Mesenchymal stem cell (in vitro differentiated cells and primary cell): ENCODE data around the gene CAMK2G.

Experiments
- DNase-seq: peaks from one replicate; pipeline ENCODE4 v3.0.0-alpha.2; 2013
- H2AFZ ChIP-seq: one replicate; pipeline ENCODE4 v1.6.1; 2013; ENCODE audit warnings: low read depth, mild to moderate bottlenecking, control low read depth, inconsistent platforms, low read length, moderate library complexity
- H2AK5ac ChIP-seq: 2 replicates; pipeline ENCODE4 v1.6.1; 2013; ENCODE audit warnings: low read length, moderate library complexity, mild to moderate bottlenecking, inconsistent platforms; ENCODE audit not compliant: severe bottlenecking
- H2BK120ac ChIP-seq: one replicate; pipeline ENCODE4 v1.6.1; 2013; ENCODE audit warnings: low read depth, mild to moderate bottlenecking, inconsistent platforms, low read length, moderate library complexity
- H2BK12ac ChIP-seq, 2 experiments: one replicate each; pipeline ENCODE4 v1.6.1; 2013; ENCODE audit warnings: inconsistent platforms in 2 of 2, low read length in 2 of 2, mild to moderate bottlenecking in 2 of 2, moderate library complexity in 2 of 2, control low read depth in 1 of 2
- H2BK15ac ChIP-seq: one replicate; pipeline ENCODE4 v1.6.1; 2013; ENCODE audit warnings: mild to moderate bottlenecking, low read depth, inconsistent platforms; ENCODE audit not compliant: poor library complexity, severe bottlenecking
- H2BK5ac ChIP-seq: 2 replicates; pipeline ENCODE4 v1.6.1; 2013; ENCODE audit warnings: low read depth, mild to moderate bottlenecking, low read length, control low read depth, inconsistent platforms; ENCODE audit not compliant: poor library complexity, severe bottlenecking
- H3K14ac ChIP-seq, 2 experiments: one replicate each; pipeline ENCODE4 v1.6.1; 2013; ENCODE audit warnings: inconsistent platforms in 2 of 2, low read length in 2 of 2, control low read depth in 1 of 2, mild to moderate bottlenecking in 1 of 2, moderate library complexity in 1 of 2
- H3K18ac ChIP-seq, 2 experiments: one replicate each; pipeline ENCODE4 v1.6.1; 2013; ENCODE audit warnings: inconsistent platforms in 2 of 2, low read length in 2 of 2, control low read depth in 1 of 2, low read depth in 1 of 2, mild to moderate bottlenecking in 1 of 2
- H3K23ac ChIP-seq, 2 experiments: one replicate each; pipeline ENCODE4 v1.6.1; 2013; ENCODE audit warnings: inconsistent platforms in 2 of 2, low read length in 2 of 2, mild to moderate bottlenecking in 2 of 2, moderate library complexity in 2 of 2, control low read depth in 1 of 2
- H3K27ac ChIP-seq: 2 replicates; pipeline ENCODE4 v1.5.1; 2013; ENCODE audit warnings: mild to moderate bottlenecking, moderate library complexity, low read length, control low read depth, inconsistent platforms; ENCODE audit not compliant: poor library complexity, severe bottlenecking
- H3K27me3 ChIP-seq, 2 experiments: 2 replicates each; pipeline versions ENCODE4 v1.6.1 to v1.7.0; 2013; ENCODE audit warnings: low read length in 2 of 2, mild to moderate bottlenecking in 2 of 2, moderate library complexity in 2 of 2, control low read depth in 1 of 2, inconsistent platforms in 1 of 2; ENCODE audit not compliant: control insufficient read depth in 1 of 2, insufficient read depth in 1 of 2
- H3K36me3 ChIP-seq, 2 experiments: 2 replicates each; pipeline versions ENCODE4 v1.6.1 to v1.7.0; 2013; ENCODE audit warnings: low read length in 2 of 2, control low read depth in 1 of 2, inconsistent platforms in 1 of 2, low read depth in 1 of 2, mild to moderate bottlenecking in 1 of 2; ENCODE audit not compliant: insufficient read depth in 2 of 2, control insufficient read depth in 1 of 2
- H3K4ac ChIP-seq, 2 experiments: one replicate each; pipeline ENCODE4 v1.6.1; 2013; ENCODE audit warnings: inconsistent platforms in 2 of 2, low read length in 2 of 2, mild to moderate bottlenecking in 2 of 2, moderate library complexity in 2 of 2, control low read depth in 1 of 2, low read depth in 1 of 2
- H3K4me1 ChIP-seq: 2 replicates; pipeline ENCODE4 v1.6.1; 2013; ENCODE audit warnings: low read depth, low read length, control low read depth; ENCODE audit not compliant: control insufficient read depth, insufficient read depth
- H3K4me2 ChIP-seq: 2 replicates; pipeline ENCODE4 v1.6.1; 2013; ENCODE audit warnings: low read length, mild to moderate bottlenecking, inconsistent platforms; ENCODE audit not compliant: poor library complexity, severe bottlenecking
- H3K4me3 ChIP-seq, 2 experiments: 2 replicates each; pipeline versions ENCODE4 v1.5.1 to v1.7.0; 2013; ENCODE audit warnings: low read length in 2 of 2, mild to moderate bottlenecking in 2 of 2, control low read depth in 1 of 2, low read depth in 1 of 2; ENCODE audit not compliant: insufficient read depth in 1 of 2
- H3K79me1 ChIP-seq: replicated peaks from 2 replicates; pipeline ENCODE4 v1.6.1; 2013; ENCODE audit warnings: mild to moderate bottlenecking, control low read depth, low read length, inconsistent platforms; ENCODE audit not compliant: poor library complexity, severe bottlenecking
- H3K9ac ChIP-seq: 2 replicates; pipeline ENCODE4 v1.7.0; 2013; ENCODE audit warnings: mild to moderate bottlenecking, low read length, moderate library complexity
- H3K9me3 ChIP-seq: 2 replicates; pipeline ENCODE4 v1.7.0; 2013; ENCODE audit warnings: mild to moderate bottlenecking, low read length; ENCODE audit not compliant: control insufficient read depth
- H4K8ac ChIP-seq: one replicate; pipeline ENCODE4 v1.6.1; 2013; ENCODE audit warnings: inconsistent platforms, mild to moderate bottlenecking, low read length, moderate library complexity
- H4K91ac ChIP-seq: one replicate; pipeline ENCODE4 v1.6.1; 2013; ENCODE audit warnings: mild to moderate bottlenecking, low read length, inconsistent platforms
- WGBS: methylation state at CpG from one replicate; pipeline ENCODE4 v1.1.7; 2013; ENCODE audit warnings: mixed read lengths; 5-methylcytosine and 5-hydroxymethylcytosine counted together

The CAMK2G gene

DNA sequence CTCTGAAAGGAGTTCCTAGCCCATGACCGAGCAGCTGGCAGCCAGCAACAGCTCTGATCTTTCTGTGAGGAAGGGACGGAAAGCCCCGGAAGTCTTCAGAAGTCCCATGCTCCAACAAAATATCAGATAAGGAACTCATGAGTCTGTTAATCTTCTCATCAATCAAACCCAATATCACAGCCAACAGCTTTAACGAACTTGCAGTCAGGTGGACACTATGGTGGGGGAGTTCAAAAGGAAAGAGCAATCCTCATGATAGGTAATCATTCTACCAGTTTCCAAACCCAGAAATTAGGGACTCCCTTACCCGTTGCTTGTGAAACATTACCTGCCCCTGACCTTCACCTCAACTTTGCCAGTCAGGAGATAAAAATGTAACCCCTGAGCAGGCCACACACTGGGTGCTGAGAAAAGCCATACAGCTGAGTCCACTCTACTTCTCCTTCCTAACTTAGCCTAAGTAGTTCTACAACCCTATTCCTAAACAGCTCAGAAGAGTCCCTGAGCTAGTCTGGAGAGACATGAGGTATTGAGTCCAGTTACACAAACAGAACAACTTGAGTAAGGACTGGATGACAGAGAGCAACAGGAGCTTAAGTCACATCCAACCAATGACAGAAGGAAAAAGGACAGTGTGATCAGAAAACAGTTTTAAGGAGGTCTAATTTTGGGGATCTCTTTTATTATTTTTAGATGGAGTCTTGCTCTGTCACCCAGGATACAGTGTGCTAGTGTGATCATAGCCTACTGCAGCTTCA lies 65.1 kb downstream of the CAMK2G start:
- Histone ChIP-seq H2AFZ (no peak overlapping the region), H3K9me3 (no peaks in the 10 kb centered on the region), H3K4me3 (peak overlapping the region in 1 of 2 experiments; percentile 81), H2BK12ac (no peak overlapping the region), H3K9ac (peak overlapping the region; percentile 81), H4K8ac (no peak overlapping the region), H2BK5ac (no peak overlapping the region), H3K4me2 (no peak overlapping the region), H3K14ac (no peak overlapping the region), H3K79me1 (peaks cover 33% of the 10 kb centered on the region), H3K27ac (no peak overlapping the region), H3K23ac (no peak overlapping the region), H3K4me1 (peaks cover 2% of the 10 kb centered on the region), H2BK15ac (no peak overlapping the region), H3K27me3 (no peaks in the 10 kb centered on the region), H3K4ac (no peak overlapping the region), H3K18ac (no peak overlapping the region), H3K36me3 (peaks cover 53 to 73% of the 10 kb centered on the region in 2 experiments), H2AK5ac (no peak overlapping the region), H4K91ac (no peak overlapping the region), H2BK120ac (no peak overlapping the region)
- WGBS = 66% methylated on average over 3 of the region's 5 CpGs
- DNase-seq = peak; percentile 7

DNA sequence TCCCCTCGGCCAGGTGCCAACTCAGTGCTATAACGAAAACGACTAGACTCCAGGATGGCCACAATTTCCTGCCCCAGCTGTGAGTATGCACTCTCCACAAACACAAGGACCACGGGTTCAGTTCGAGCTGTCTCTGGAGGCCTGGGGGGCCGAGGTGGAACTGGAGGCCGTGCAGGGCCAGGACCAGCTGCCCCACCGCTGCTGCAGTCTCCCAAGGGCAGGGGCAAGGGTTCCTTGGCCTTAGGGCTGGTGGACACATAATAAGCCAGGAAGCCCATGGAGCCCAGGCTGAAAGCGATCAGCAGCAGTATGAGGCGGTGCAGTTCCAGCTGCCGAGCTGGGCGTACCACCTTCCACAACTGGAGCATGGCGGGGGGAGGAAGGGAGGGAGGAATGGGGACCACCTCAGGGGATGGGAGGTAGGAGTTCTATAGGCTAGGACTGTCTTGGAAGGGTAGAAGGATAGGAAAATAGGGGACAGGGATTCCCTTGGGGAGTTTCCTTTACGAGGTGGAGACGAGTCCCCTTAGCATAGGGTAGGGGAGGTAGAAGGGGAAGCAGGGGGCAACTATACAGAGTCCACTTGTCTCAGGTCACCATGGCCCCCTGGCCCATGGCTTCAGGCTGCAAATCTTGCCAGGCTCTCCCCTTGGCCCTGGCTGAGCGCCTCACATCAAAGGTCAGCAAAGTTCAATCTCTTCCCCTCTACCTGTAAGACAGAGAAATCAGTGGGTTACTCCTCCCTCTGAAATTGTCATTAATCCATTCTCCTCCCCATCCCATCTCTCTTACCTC lies 66.1 kb downstream of the CAMK2G start:
- no peak overlapping the region for H3K27ac ChIP-seq
- H2BK15ac ChIP-seq = no peak overlapping the region
- no peak overlapping the region for H2AFZ ChIP-seq
- peak overlapping the region; percentile 81 for H3K9ac ChIP-seq
- H4K8ac ChIP-seq = no peak overlapping the region
- H2AK5ac ChIP-seq = no peak overlapping the region
- no peak overlapping the region for H2BK5ac ChIP-seq
- no peak overlapping the region for H2BK120ac ChIP-seq
- H3K4me3 ChIP-seq = no peak overlapping the region
- H3K18ac ChIP-seq = no peak overlapping the region
- H3K4me2 ChIP-seq = no peak overlapping the region
- H2BK12ac ChIP-seq = no peak overlapping the region
- H3K4me1 ChIP-seq = peaks cover 4% of the 10 kb centered on the region
- no peaks in the 10 kb centered on the region for H3K9me3 ChIP-seq
- H3K36me3 ChIP-seq = peaks cover 51 to 74% of the 10 kb centered on the region in 2 experiments
- DNase-seq = no peak
- H3K27me3 ChIP-seq = no peaks in the 10 kb centered on the region
- peaks cover 33% of the 10 kb centered on the region for H3K79me1 ChIP-seq
- 98% methylated on average over 16 of the region's 16 CpGs for WGBS
- H3K4ac ChIP-seq = no peak overlapping the region
- H4K91ac ChIP-seq = no peak overlapping the region
- no peak overlapping the region for H3K23ac ChIP-seq
- H3K14ac ChIP-seq = no peak overlapping the region

- H3K27ac ChIP-seq = no peak overlapping the region
- no peak overlapping the region for H4K91ac ChIP-seq
- H2BK5ac ChIP-seq = no peak overlapping the region
- H3K23ac ChIP-seq = no peak overlapping the region
- WGBS = 98% methylated on average over 14 of the region's 14 CpGs
- H3K79me1 ChIP-seq = peaks cover 33% of the 10 kb centered on the region
- H2AK5ac ChIP-seq = no peak overlapping the region
- H3K4me1 ChIP-seq = peaks cover 4% of the 10 kb centered on the region
- H3K27me3 ChIP-seq = no peaks in the 10 kb centered on the region
- H2BK12ac ChIP-seq = no peak overlapping the region
- no peak overlapping the region for H3K9ac ChIP-seq
- H3K9me3 ChIP-seq = no peaks in the 10 kb centered on the region
- no peak overlapping the region for H2AFZ ChIP-seq
- no peak overlapping the region for H2BK15ac ChIP-seq
- DNase-seq = no peak
- no peak overlapping the region for H2BK120ac ChIP-seq
- no peak overlapping the region for H3K4me2 ChIP-seq
- H3K18ac ChIP-seq = no peak overlapping the region
- H3K14ac ChIP-seq = no peak overlapping the region
- no peak overlapping the region for H3K4ac ChIP-seq
- H3K4me3 ChIP-seq = peak overlapping the region in 1 of 2 experiments; percentile 56
- no peak overlapping the region for H4K8ac ChIP-seq
- H3K36me3 ChIP-seq = peaks cover 51 to 74% of the 10 kb centered on the region in 2 experiments
Observed at GRCh38 chr10:73807471-73807870, 66.9 kb downstream of the CAMK2G start.
